SK-N-SH (cell line): ENCODE results near the gene ARHGEF11. TPM values are rescaled to one million over a fixed set of nuclear protein-coding genes. Genes with fewer than 3 reads are reported as not detected.

Experiments used
- CTCF ChIA-PET: fragments of 300-600, 350-600 bp; formaldehyde crosslinking; extraction: SDS; loops from one replicate; lab custom pipeline; 2021; lab: Yijun Ruan, JAX
- POLR2A ChIA-PET: fragments of 350-600 bp; sonication (Branson Sonifier 250); formaldehyde crosslinking; extraction: SDS; loops from one replicate; lab custom pipeline; 2020; ENCODE audit warnings: antibody characterized with exemption, inconsistent platforms; lab: Yijun Ruan, JAX
- DNase-seq: peaks from one replicate; pipeline ENCODE4 v3.0.0; 2012
- H2AFZ ChIP-seq: fragments of 200-600 bp; sonication (generic); 2 replicates; pipeline ENCODE4 v1.8.1; 2016; ENCODE audit warnings: antibody characterized with exemption, mild to moderate bottlenecking, low read depth
- H3F3A ChIP-seq: fragments of 200-600 bp; sonication (generic); replicated peaks from 2 replicates; pipeline ENCODE3; 2016; ENCODE audit warnings: antibody characterized with exemption, mild to moderate bottlenecking; ENCODE audit not compliant: insufficient read depth
- H3K27ac ChIP-seq, 2 experiments: fragments of 200-500 bp in 1 of 2; fragments of 200-600 bp in 1 of 2; sonication (Bioruptor generic) in 1 of 2; sonication (generic), shearing (Covaris generic) in 1 of 2; 2 replicates each; pipeline versions ENCODE4 v1.5.1 to v1.6.1; 2014 to 2016; ENCODE audit warnings: low read depth in 2 of 2, inconsistent platforms in 1 of 2, low read length in 1 of 2, mild to moderate bottlenecking in 1 of 2, mixed read lengths in 1 of 2
- H3K27me3 ChIP-seq: fragments of 200-600 bp; sonication (generic), shearing (Covaris generic); 2 replicates; pipeline ENCODE4 v1.6.1; 2016; ENCODE audit warnings: mixed run types; ENCODE audit not compliant: insufficient read depth
- H3K36me3 ChIP-seq, 2 experiments: fragments of 200-500 bp in 1 of 2; fragments of 200-600 bp in 1 of 2; sonication (Bioruptor generic) in 1 of 2; sonication (generic) in 1 of 2; replicated peaks in 1 of 2; 2 replicates each; pipeline versions ENCODE3 to v1.5.1; 2014 to 2016; ENCODE audit warnings: low read length in 1 of 2, mild to moderate bottlenecking in 1 of 2; ENCODE audit not compliant: insufficient read depth in 2 of 2, control insufficient read depth in 1 of 2
- H3K4me1 ChIP-seq, 2 experiments: fragments of 200-500 bp in 1 of 2; fragments of 200-600 bp in 1 of 2; sonication (Bioruptor generic) in 1 of 2; sonication (generic), shearing (Covaris generic) in 1 of 2; 2 replicates each; pipeline versions ENCODE4 v1.5.1 to v1.6.1; 2014 to 2016; ENCODE audit warnings: low read depth in 1 of 2, low read length in 1 of 2, mixed run types in 1 of 2; ENCODE audit not compliant: insufficient read depth in 2 of 2, control insufficient read depth in 1 of 2
- H3K4me2 ChIP-seq: fragments of 200-600 bp; sonication (generic), shearing (Covaris generic); 2 replicates; pipeline ENCODE4 v1.6.1; 2017; ENCODE audit warnings: mixed run types
- H3K4me3 ChIP-seq, 2 experiments: fragments of 200-500 bp in 1 of 2; fragments of 200-600 bp in 1 of 2; sonication (Bioruptor generic) in 1 of 2; sonication (generic), shearing (Covaris generic) in 1 of 2; 2 replicates each; pipeline versions ENCODE4 v1.5.1 to v1.8.1; 2014 to 2016; ENCODE audit warnings: low read depth in 2 of 2, inconsistent platforms in 1 of 2, low read length in 1 of 2, mild to moderate bottlenecking in 1 of 2, mixed read lengths in 1 of 2, moderate library complexity in 1 of 2
- H3K79me2 ChIP-seq: fragments of 200-600 bp; sonication (generic); 2 replicates; pipeline ENCODE4 v1.8.1; 2017; ENCODE audit warnings: mild to moderate bottlenecking; ENCODE audit not compliant: insufficient read depth
- H3K9ac ChIP-seq: fragments of 200-600 bp; sonication (generic); 2 replicates; pipeline ENCODE4 v1.6.1; 2017; ENCODE audit warnings: mixed run types
- H3K9me2 ChIP-seq: fragments of 200-600 bp; sonication (generic); 2 replicates; pipeline ENCODE4 v1.6.1; 2017; ENCODE audit warnings: mixed run types
- H3K9me3 ChIP-seq: fragments of 200-600 bp; sonication (generic); 2 replicates; pipeline ENCODE4 v1.6.1; 2017; ENCODE audit warnings: mixed run types, mild to moderate bottlenecking, moderate library complexity
- H4K20me1 ChIP-seq: fragments of 200-600 bp; sonication (generic); 2 replicates; pipeline ENCODE4 v1.6.1; 2017; ENCODE audit warnings: mild to moderate bottlenecking, mixed run types; ENCODE audit not compliant: insufficient read depth
- CHD2 ChIP-seq: fragments of 150-350 bp; IDR thresholded peaks from 2 replicates; pipeline ENCODE4 v1.6.1; 2018; ENCODE audit warnings: low read length; ENCODE audit not compliant: partially characterized antibody
- EP300 ChIP-seq, 2 experiments: IDR thresholded peaks; 2 replicates each; pipeline versions ENCODE4 v1.4.0 to v1.6.1; 2012; ENCODE audit warnings: borderline replicate concordance in 1 of 2, low read depth in 1 of 2, low read length in 1 of 2
- EZH2phosphoT487 ChIP-seq: fragments of 200-600 bp; sonication (generic); IDR thresholded peaks from 2 replicates; pipeline ENCODE4 v1.6.1; 2017; ENCODE audit warnings: low read depth, mixed run types, mild to moderate bottlenecking, antibody characterized with exemption, moderate library complexity, borderline replicate concordance
- FOSL2 ChIP-seq: IDR thresholded peaks from 2 replicates; pipeline ENCODE4 v1.4.0; 2012; ENCODE audit warnings: low read depth, mild to moderate bottlenecking, moderate library complexity, borderline replicate concordance
- FOXJ3 ChIP-seq: sonication (generic); formaldehyde crosslinking; IDR thresholded peaks from 2 replicates; pipeline ENCODE4 v1.5.1; 2020; ENCODE audit warnings: mild to moderate bottlenecking, missing genetic modification reagents
- FOXM1 ChIP-seq: IDR thresholded peaks from 2 replicates; pipeline ENCODE4 v1.4.0; 2012; ENCODE audit warnings: low read depth, mild to moderate bottlenecking
- GATA2 ChIP-seq: sonication (generic); formaldehyde crosslinking; IDR thresholded peaks from 2 replicates; pipeline ENCODE4 v1.5.0; 2020; ENCODE audit warnings: mild to moderate bottlenecking, missing genetic modification reagents
- JUND ChIP-seq: IDR thresholded peaks from 2 replicates; pipeline ENCODE4 v1.4.0; 2012
- NFIC ChIP-seq: IDR thresholded peaks from 2 replicates; pipeline ENCODE4 v1.4.0; 2012; ENCODE audit warnings: borderline replicate concordance
- PBX3 ChIP-seq: IDR thresholded peaks from 2 replicates; pipeline ENCODE4; 2012
- RXRA ChIP-seq: IDR thresholded peaks from 2 replicates; pipeline ENCODE4 v1.4.0; 2012; ENCODE audit warnings: low read depth, mild to moderate bottlenecking, borderline replicate concordance
- SMC3 ChIP-seq: IDR thresholded peaks from 2 replicates; pipeline ENCODE4 v1.6.1; 2012; ENCODE audit warnings: low read depth, low read length, improper control_type of control experiment
- TAF1 ChIP-seq: IDR thresholded peaks from 2 replicates; pipeline ENCODE4 v1.6.1; 2012; ENCODE audit warnings: low read depth, mild to moderate bottlenecking, low read length, moderate library complexity, borderline replicate concordance
- TEAD4 ChIP-seq: IDR thresholded peaks from 2 replicates; pipeline ENCODE4 v1.4.0; 2012; ENCODE audit warnings: mild to moderate bottlenecking, borderline replicate concordance; ENCODE audit not compliant: insufficient read depth
- WGBS: methylation state at CpG from one replicate; pipeline ENCODE4 v1.1.6; 2017; ENCODE audit warnings: low lambda C conversion rate; 5-methylcytosine and 5-hydroxymethylcytosine counted together
- polyA plus RNA-seq, 3 experiments: library from polyadenylated mRNA; depleted of rRNA; stranded (reverse); fragments of >200 nt; gene quantifications; 2 replicates each; pipeline ENCODE4 v1.2.3, GENCODE V29; 2012

Gene ARHGEF11
- polyA plus RNA-seq, 1 of the 3 experiments (the other 2 are of a cell fraction), result 19.0 TPM

GRCh38 chr1:156904187-156904959 is 141.2 kb downstream of the ARHGEF11 start (continued):
- TF ChIP-seq CHD2 (no peak), PBX3 (no peak), SMC3 (no peak), GATA2 (CRISPR knock-in tag) (no peak), FOXJ3 (CRISPR knock-in tag) (no peak)

- no peak overlapping the region for H3K4me2 ChIP-seq
- no peak for TF ChIP-seq TAF1
- no peak for TF ChIP-seq FOXM1
- TF ChIP-seq FOSL2, result no peak
- no peak for TF ChIP-seq EP300 (IDR thresholded peaks at IDR 0.05; ENCODE audit: borderline replicate concordance in 1 of 2, low read depth in 1 of 2, low read length in 1 of 2)
- TF ChIP-seq JUND, result no peak
- TF ChIP-seq TEAD4, result no peak
- TF ChIP-seq EZH2phosphoT487, result no peak
- TF ChIP-seq RXRA, result no peak
- TF ChIP-seq NFIC, result no peak
- H3K9ac ChIP-seq, result no peak overlapping the region
- no peaks in the 10 kb centered on the region for H3K36me3 ChIP-seq
- H3K4me1 ChIP-seq, result peaks cover 6 to 27% of the 10 kb centered on the region in 2 experiments; a peak in 2 of 4 replicates
- no peaks in the 10 kb centered on the region for H3K79me2 ChIP-seq
- H3K9me2 ChIP-seq, result no peaks in the 10 kb centered on the region
- 88% methylated on average over 15 of the region's 15 CpGs for WGBS
- no peaks in the 10 kb centered on the region for H4K20me1 ChIP-seq
- no peak overlapping the region for H2AFZ ChIP-seq
- no peak overlapping the region for H3K4me3 ChIP-seq
- H3K27me3 ChIP-seq, result no peaks in the 10 kb centered on the region
- POLR2A ChIA-PET, result interaction anchor here (1.3 kb wide), 1 partner anchor 10 kb away, joined by 3 read pairs; no protein-coding TSS in a partner anchor
- H3F3A ChIP-seq, result no peaks in the 10 kb centered on the region
- CTCF ChIA-PET, result interaction anchor here (1.2 to 9.4 kb wide), 4 partner anchors 8 to 24 kb away, joined by 3 to 110 read pairs (median 31); partner anchors contain the start of gene PEAR1
- no peak overlapping the region for H3K27ac ChIP-seq
- no peak for DNase-seq
- H3K9me3 ChIP-seq, result no peaks in the 10 kb centered on the region
These were observed 142.0 kb downstream of the ARHGEF11 start for GRCh38 chr1:156903328-156904091.
